NCI-H146 treated with DMSO at 0.1 percent for 48 hours (cell line): ENCODE measurements around the gene RAB6B.

Experiments used
- DNase-seq: peaks from one replicate; lab custom pipeline; 2025; ENCODE audit not compliant: unreplicated experiment; lab: John Stamatoyannopoulos, UW

Gene RAB6B

DNA sequence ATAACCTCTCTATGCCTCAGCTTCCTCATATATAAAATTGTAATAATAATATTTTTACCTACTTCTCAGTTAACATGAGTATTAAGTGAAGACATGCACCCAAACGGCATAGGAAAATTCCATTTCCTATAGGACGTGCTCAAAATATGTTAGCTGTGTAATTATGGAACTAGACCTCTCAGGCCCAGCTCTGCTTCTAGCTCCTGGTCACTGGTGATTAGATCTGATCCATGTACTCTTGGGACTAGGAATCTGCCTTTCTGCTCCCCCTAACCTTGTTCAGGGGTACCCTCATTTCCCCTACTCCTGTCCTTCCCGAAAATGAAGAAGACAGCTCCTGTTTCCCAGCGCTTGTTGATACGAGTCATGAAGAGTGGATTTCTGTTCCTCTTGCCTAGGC, 119.8 kb downstream of the RAB6B start:
- no peak for DNase-seq

DNA sequence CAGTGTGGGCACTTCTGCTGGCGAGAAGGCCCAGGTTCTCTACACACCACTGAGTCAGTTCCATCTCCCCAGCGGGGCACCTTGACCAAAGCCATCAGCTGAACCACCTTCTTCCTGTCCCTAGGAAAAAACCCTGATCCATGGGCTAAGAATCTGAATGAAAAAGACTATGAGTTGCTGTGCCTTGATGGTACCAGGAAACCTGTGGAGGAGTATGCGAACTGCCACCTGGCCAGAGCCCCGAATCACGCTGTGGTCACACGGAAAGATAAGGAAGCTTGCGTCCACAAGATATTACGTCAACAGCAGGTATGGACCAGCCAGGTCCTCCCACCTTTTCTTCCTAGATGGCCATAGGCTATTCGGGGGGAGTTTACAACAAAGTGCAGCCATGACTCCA, 120.4 kb downstream of the RAB6B start:
- no peak for DNase-seq
